Skeletal muscle satellite cell (primary cell): Measurements from ENCODE around the gene HEYL. TPM values are rescaled to one million over a fixed set of nuclear protein-coding genes. Genes with fewer than 3 reads are reported as not detected.

Experiments
- H3K27me3 ChIP-seq: 2 replicates; pipeline ENCODE4 v1.7.0; 2013; ENCODE audit warnings: low read length; ENCODE audit not compliant: control insufficient read depth, insufficient read depth
- H3K36me3 ChIP-seq: 2 replicates; pipeline ENCODE4 v1.7.0; 2013; ENCODE audit warnings: mild to moderate bottlenecking, control low read depth, low read length; ENCODE audit not compliant: insufficient read depth
- H3K4me1 ChIP-seq: 2 replicates; pipeline ENCODE4 v1.7.0; 2013; ENCODE audit warnings: low read length; ENCODE audit not compliant: control insufficient read depth, insufficient read depth
- H3K4me2 ChIP-seq: 2 replicates; pipeline ENCODE4 v1.7.0; 2013; ENCODE audit warnings: mild to moderate bottlenecking, low read length
- H3K4me3 ChIP-seq: 2 replicates; pipeline ENCODE4 v1.7.0; 2013; ENCODE audit warnings: low read length
- H3K9ac ChIP-seq: 2 replicates; pipeline ENCODE4 v1.7.0; 2013; ENCODE audit warnings: mild to moderate bottlenecking, low read depth, low read length, moderate library complexity
- H3K9me3 ChIP-seq: replicated peaks from 2 replicates; pipeline ENCODE4 v1.7.0; 2013; ENCODE audit warnings: mild to moderate bottlenecking, control low read depth, low read length
- total RNA-seq: library from RNA; depleted of rRNA; stranded (reverse); fragments of >200 nt; gene quantifications from 2 replicates; pipeline ENCODE4 v1.2.3, GENCODE V29; 2012; rRNA removed

The HEYL gene
- under 0.01 and 1.3 TPM in 2 replicates for total RNA-seq

DNA sequence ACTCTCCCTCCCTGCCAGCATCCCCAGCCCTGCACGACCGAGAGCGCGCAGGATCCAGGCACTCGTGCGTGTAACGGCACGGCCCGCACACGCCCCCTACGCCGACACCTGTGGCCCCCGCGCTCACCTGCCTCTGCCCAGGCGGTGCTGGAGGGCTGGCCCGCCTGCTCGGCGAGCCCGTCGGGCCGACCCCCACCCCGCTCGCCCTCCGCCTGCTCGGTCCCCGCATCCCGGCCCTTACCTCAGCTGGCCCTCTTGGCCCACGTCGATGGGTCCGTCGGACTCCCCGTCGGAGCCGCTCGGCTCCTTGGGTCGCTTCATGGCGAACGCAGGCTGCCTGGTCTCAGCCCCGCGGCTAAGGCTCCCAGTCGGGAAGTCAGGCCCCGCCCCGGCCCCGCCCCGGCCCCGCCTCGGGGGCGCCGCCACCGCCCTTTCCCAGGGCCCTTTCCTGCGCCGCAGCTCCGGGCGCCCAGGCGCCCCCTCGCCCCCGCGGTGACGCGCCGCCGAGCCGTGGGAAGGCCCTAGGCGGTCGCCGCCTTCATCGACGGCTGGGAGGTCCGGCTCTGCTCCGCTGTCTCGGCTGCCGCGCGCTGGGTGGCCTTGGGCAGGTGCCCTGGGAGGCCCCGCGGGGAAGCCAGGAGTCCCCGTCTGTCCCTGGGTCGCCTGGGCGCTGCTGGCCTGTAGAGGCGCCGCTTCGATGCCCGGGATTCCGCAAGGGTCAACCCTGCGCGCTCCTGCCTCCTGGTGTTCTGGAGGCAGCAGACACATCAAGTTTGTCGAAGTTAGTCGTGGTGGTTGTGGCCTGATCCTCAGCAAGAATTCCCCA, at the start of gene HEYL:
HEYL (minus strand) TSS at position 339 of the 826 bp plus-strand sequence; CDS start at position 321, 18 bp downstream.
- peak within 1 kb of the TSS; percentile 87 for H3K9ac ChIP-seq
- H3K4me2 ChIP-seq = peak within 1 kb of the TSS; percentile 78
- no peaks in the 10 kb centered on the region for H3K9me3 ChIP-seq
- no peaks in the 10 kb centered on the region for H3K27me3 ChIP-seq
- peaks cover 58% of the 10 kb centered on the region for H3K4me1 ChIP-seq
- H3K4me3 ChIP-seq = peak within 1 kb of the TSS; percentile 77
- H3K36me3 ChIP-seq = no peaks in the 10 kb centered on the region

- H3K9me3 ChIP-seq = no peaks in the 10 kb centered on the region
- H3K27me3 ChIP-seq = peaks cover 86% of the 10 kb centered on the region
- no peak overlapping the region for H3K4me2 ChIP-seq
- H3K4me3 ChIP-seq = no peak overlapping the region
- no peaks in the 10 kb centered on the region for H3K36me3 ChIP-seq
- no peak overlapping the region for H3K9ac ChIP-seq
- peaks cover 11% of the 10 kb centered on the region for H3K4me1 ChIP-seq
Observed at GRCh38 chr1:39689214-39689613, 49.8 kb upstream of the HEYL start.

- H3K9me3 ChIP-seq = no peaks in the 10 kb centered on the region
- H3K36me3 ChIP-seq = no peaks in the 10 kb centered on the region
- H3K4me1 ChIP-seq = peaks cover 11% of the 10 kb centered on the region
- peaks cover 89% of the 10 kb centered on the region for H3K27me3 ChIP-seq
- no peak overlapping the region for H3K9ac ChIP-seq
- H3K4me3 ChIP-seq = no peak overlapping the region
- no peak overlapping the region for H3K4me2 ChIP-seq
Observed at GRCh38 chr1:39688706-39689105, 49.3 kb upstream of the HEYL start.

DNA sequence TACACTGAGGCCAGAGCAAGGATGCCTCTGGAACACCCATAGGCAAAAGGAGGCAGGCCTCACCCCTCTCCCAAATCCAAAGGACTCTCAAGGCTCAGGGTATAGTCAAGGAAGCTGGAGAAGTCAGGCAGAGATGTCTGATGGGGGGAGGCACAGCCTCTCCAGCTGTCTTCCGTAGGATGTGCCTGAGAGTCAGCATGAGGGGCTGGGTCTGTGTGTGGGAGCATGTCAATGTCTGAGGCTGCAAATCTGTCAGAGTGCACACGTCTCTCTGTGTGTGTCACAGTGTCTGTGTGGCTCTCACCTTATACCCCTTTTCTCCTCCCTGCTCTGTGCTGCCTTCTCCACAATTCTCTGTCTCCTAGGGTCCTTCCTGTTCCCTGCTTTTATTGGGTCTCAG, 47.8 kb upstream of the HEYL start:
- Histone ChIP-seq H3K4me3 (no peak overlapping the region), H3K9ac (no peak overlapping the region), H3K4me1 (peaks cover 11% of the 10 kb centered on the region), H3K4me2 (no peak overlapping the region), H3K9me3 (no peaks in the 10 kb centered on the region), H3K36me3 (no peaks in the 10 kb centered on the region), H3K27me3 (peaks cover 86% of the 10 kb centered on the region)

DNA sequence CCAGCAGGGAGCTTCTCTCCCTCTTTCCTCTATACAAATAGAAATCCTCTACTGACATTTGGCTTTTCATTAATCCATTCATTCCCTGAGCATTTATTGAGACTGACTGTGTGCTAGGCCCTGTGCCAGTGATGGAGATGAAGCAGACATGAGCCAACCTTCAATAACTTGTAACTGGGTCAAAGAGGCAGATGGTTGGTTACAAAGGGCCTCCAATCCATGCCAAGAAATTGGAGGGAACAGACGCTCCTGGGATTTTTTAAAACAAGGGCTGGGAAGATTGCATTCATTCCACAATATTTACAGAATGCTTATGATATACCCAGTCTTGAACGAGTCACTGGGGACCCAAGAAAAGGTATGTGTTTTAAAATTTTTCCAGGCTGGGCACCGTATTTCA, 45.6 kb upstream of the HEYL start:
- peaks cover 84% of the 10 kb centered on the region for H3K27me3 ChIP-seq
- H3K9ac ChIP-seq = no peak overlapping the region
- H3K4me1 ChIP-seq = peaks cover 6% of the 10 kb centered on the region
- no peaks in the 10 kb centered on the region for H3K9me3 ChIP-seq
- H3K36me3 ChIP-seq = no peaks in the 10 kb centered on the region
- no peak overlapping the region for H3K4me2 ChIP-seq
- H3K4me3 ChIP-seq = no peak overlapping the region

- H3K36me3 ChIP-seq = no peaks in the 10 kb centered on the region
- H3K27me3 ChIP-seq = peaks cover 77% of the 10 kb centered on the region
- H3K4me2 ChIP-seq = no peak overlapping the region
- no peaks in the 10 kb centered on the region for H3K9me3 ChIP-seq
- no peak overlapping the region for H3K9ac ChIP-seq
- H3K4me3 ChIP-seq = no peak overlapping the region
- peaks cover 11% of the 10 kb centered on the region for H3K4me1 ChIP-seq
Observed at GRCh38 chr1:39684313-39684664, 44.8 kb upstream of the HEYL start.

DNA sequence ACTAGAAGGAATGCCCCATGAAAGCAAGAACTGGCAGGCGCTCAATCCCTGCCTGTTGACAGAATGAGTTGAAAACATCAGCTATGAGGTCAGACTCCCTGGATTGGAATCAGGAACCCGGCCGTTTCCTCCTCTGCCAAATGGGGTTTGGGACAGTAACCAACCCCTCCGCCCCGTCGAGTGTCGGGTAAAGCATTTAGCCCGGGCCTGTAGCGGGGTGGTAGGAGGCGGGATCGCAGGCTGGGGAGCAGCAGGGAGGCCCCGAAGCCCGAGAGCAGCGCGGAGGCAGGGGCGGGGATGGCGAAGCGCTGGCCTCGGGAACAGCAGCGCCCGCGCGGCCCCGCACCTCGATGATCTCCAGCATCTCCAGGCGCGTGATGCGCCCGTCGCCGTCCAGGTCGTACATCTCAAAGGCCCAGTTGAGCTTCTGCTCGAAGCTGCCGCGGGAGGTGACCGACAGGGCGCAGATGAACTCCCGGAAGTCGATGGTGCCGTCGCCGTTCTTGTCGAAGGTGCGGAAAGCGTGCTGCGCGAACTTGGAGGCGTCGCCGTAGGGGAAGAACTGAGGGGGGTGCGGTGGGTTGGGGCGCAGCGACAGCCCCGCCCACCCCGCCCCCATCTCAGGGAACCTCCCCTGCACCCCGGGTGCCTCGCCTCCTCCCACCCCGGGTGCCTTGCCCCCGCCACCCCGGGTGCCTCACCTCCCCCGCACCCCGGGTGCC, 44.3 kb upstream of the HEYL start:
- Histone ChIP-seq H3K36me3 (no peaks in the 10 kb centered on the region), H3K9me3 (no peaks in the 10 kb centered on the region), H3K4me2 (peak overlapping the region; percentile 25), H3K27me3 (peaks cover 71% of the 10 kb centered on the region), H3K9ac (no peak overlapping the region), H3K4me1 (peaks cover 11% of the 10 kb centered on the region), H3K4me3 (no peak overlapping the region)

GRCh38 chr1:39681999-39682398, 42.6 kb upstream of the HEYL start:
- Histone ChIP-seq H3K4me2 (no peak overlapping the region), H3K4me3 (no peak overlapping the region), H3K9ac (no peak overlapping the region), H3K9me3 (no peaks in the 10 kb centered on the region), H3K27me3 (peaks cover 58% of the 10 kb centered on the region), H3K36me3 (no peaks in the 10 kb centered on the region), H3K4me1 (peaks cover 13% of the 10 kb centered on the region)

GRCh38 chr1:39681294-39681693, 41.9 kb upstream of the HEYL start:
- Histone ChIP-seq H3K9ac (no peak overlapping the region), H3K4me2 (no peak overlapping the region), H3K27me3 (peaks cover 51% of the 10 kb centered on the region), H3K9me3 (no peaks in the 10 kb centered on the region), H3K36me3 (no peaks in the 10 kb centered on the region), H3K4me3 (no peak overlapping the region), H3K4me1 (peaks cover 16% of the 10 kb centered on the region)

DNA sequence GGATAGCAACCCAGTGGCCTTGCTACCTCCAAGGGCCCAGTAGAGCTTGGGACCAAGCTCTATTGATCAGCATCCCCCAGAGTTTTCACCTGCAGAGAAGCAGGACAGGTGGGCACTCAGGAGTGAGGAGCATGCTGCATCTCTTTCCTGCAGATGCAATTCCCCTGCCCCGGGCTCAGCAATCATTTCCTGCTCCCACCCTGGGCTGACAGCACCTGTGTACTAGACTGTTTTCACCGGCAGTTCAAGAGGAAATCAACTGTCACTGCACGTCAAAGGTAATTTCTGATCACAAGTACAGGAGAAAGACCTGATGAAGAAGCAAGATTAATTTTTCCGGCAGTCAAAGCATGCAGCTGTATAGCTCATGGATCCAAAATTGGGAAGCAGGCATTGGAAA, 41.3 kb upstream of the HEYL start:
- Histone ChIP-seq H3K4me2 (no peak overlapping the region), H3K9me3 (no peaks in the 10 kb centered on the region), H3K4me1 (peaks cover 16% of the 10 kb centered on the region), H3K36me3 (no peaks in the 10 kb centered on the region), H3K4me3 (no peak overlapping the region), H3K9ac (no peak overlapping the region), H3K27me3 (peaks cover 49% of the 10 kb centered on the region)

DNA sequence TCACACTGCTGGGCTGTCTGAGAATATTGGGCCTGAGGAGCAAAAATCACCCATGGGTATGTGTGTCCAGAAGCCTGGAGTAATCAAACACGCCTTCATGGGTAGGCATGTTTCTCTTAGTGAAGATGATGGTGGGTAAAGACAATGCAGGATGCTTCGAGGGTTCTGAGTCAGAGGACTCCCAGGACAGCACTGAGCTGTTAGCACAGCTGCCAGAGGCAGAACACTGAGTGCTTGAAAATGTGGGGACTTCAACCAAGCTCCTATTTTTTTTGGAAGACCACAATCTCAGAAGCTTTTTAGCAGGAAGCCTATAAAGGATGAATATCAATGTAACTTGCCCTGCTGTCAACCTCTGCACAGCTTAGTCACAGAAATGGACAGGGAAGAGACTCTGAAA, 40.4 kb upstream of the HEYL start:
- Histone ChIP-seq H3K4me1 (peaks cover 16% of the 10 kb centered on the region), H3K27me3 (peaks cover 45% of the 10 kb centered on the region), H3K9ac (no peak overlapping the region), H3K9me3 (no peaks in the 10 kb centered on the region), H3K36me3 (no peaks in the 10 kb centered on the region), H3K4me2 (no peak overlapping the region), H3K4me3 (no peak overlapping the region)
